Measurements from ENCODE around the gene CHEK1.
"Not testable (repeated sequence)": the region's sequence is repeated elsewhere in the genome, so short reads cannot be mapped to it uniquely, and the experiment has no call there.

Gene CHEK1

DNA sequence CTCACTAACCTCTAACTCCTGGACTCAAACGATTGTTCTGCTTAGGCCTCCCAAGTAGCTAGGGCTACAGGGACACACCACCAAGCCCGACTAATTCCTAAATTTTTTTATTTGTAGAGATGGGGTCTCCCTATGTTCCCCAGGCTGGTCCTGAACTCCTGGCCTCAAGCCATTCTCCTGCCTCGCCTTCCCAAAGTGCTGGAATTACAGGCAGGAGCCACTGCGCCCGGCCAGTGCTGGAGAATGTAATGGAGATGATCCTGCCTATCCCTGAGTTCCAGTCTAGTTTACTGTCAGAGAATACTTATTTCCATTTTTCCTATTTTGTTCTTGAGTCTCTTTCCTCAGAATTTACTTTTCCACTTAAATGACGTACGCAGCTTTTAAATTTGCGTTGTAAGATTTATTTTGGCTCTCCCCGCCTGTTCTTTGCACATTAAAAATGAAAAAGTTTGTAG lies at the start of gene CHEK1:
Gene CHEK1, plus strand, starts transcription at position 408 of the 458 bp plus-strand sequence. CDS start 1,606 bp downstream, outside the sequence.
- no peak for DNase-seq (ENCODE audit: low read depth in 2 of 2)

- not testable (repeated sequence) for DNase-seq (ENCODE audit: low read depth in 2 of 2)
These were observed 47.8 kb upstream of the CHEK1 start for GRCh38 chr11:125577181-125577580.

- DNase-seq (ENCODE audit: low read depth in 2 of 2) = no peak
These were observed 46.2 kb upstream of the CHEK1 start for GRCh38 chr11:125578783-125579182.

- DNase-seq (ENCODE audit: low read depth in 2 of 2) = no peak
These were observed 45.2 kb upstream of the CHEK1 start for GRCh38 chr11:125579811-125580210.

GRCh38 chr11:125583496-125583895 lies 41.5 kb upstream of the CHEK1 start:
- no peak for DNase-seq (ENCODE audit: low read depth in 2 of 2)

GRCh38 chr11:125585487-125585886 lies 39.5 kb upstream of the CHEK1 start:
- DNase-seq (ENCODE audit: low read depth in 2 of 2) = no peak

GRCh38 chr11:125586623-125587022 lies 38.3 kb upstream of the CHEK1 start:
- DNase-seq (ENCODE audit: low read depth in 2 of 2) = no peak

GRCh38 chr11:125587480-125587879 lies 37.5 kb upstream of the CHEK1 start:
- DNase-seq (ENCODE audit: low read depth in 2 of 2) = no peak

- DNase-seq (ENCODE audit: low read depth in 2 of 2) = no peak
These were observed 36.5 kb upstream of the CHEK1 start for GRCh38 chr11:125588505-125588904.

- DNase-seq (ENCODE audit: low read depth in 2 of 2) = peak; percentile 10 to 16
These were observed 33.2 kb upstream of the CHEK1 start for GRCh38 chr11:125591649-125592304.

GRCh38 chr11:125592305-125593113 lies 32.5 kb upstream of the CHEK1 start, which contains the start of gene STT3A:
TSS of gene STT3A (plus strand) at chr11:125592852. CDS start at chr11:125595916, 3,064 bp downstream.
- peak; percentile 93 to 96 for DNase-seq (ENCODE audit: low read depth in 2 of 2)

DNA sequence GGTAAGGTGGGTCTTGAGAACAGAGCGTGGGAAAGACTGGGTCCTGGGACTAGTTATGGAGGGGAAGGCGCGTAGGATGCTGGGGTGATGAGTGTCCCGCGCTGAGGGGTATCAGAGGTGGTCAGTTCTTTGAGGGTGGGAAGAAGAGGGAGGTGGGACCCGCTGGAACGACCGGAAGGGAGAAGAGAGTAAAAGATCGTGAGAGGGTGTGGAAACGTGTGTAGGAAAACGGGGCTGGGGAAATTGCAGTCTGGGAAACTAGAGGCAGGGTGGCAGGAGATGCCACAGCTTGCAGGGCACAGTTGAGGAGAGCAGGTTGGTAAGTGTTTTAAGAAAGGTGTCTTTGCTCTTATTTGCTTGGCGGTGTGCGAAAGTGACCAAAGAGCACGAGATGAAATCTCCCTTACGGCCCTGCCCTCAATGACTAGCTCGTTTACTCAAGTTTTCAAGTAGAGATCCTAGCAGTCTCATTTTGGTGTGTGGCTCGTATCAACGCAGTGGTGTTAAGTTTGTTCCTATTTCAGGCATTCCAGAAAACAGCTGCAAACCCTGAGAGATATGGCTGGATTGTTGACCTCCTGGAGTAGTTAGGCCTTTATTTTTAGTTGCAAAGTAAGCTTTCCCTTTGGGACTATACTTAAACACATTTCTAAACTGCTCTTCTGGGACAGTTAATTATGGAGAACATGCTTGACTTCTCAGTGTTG lies 31.7 kb upstream of the CHEK1 start:
- peak in 1 of 2 donors; percentile 6 for DNase-seq (ENCODE audit: low read depth in 2 of 2)

GRCh38 chr11:125594958-125595357 lies 30.0 kb upstream of the CHEK1 start:
- DNase-seq (ENCODE audit: low read depth in 2 of 2) = no peak

DNA sequence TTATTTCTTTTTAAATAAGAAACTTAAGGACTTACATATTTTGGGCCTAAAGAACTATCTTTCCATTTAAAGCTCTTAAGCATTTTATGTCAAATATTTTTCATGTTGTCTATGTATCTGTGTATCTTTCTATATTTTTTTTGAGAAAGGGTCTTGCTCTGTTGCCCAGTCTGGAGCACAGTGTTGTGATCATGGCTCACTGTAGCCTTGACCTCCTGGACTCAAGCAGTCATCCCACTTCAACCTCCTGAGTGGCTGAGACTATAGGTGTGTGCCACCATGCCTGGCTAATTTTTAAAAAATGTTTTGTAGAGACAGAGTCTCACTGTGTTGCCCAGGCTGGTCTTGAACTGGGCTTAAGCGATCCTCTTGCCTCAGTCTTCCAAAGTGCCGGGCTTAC lies 24.3 kb upstream of the CHEK1 start:
- DNase-seq (ENCODE audit: low read depth in 2 of 2) = no peak

DNA sequence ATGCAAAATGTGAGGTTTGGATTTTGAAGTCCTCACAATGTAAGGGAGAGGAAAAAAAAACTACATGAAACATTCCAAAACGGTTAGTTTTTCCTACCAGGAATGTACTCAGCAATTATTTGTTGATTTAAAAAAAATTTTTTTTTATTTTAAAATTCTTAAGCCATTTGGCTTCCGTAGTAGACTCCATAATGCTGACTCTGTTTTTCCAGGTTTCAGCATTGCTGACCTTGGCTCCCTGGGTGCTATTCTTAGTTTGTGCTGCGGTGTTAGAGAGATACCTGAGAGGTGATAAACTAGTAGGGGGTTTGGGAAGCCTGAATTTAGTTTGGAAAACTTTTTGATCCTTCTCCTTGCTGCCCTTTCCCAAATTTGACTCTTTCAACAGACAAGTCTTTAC lies 21.8 kb upstream of the CHEK1 start:
- no peak for DNase-seq (ENCODE audit: low read depth in 2 of 2)

GRCh38 chr11:125605417-125605816 lies 19.5 kb upstream of the CHEK1 start:
- DNase-seq (ENCODE audit: low read depth in 2 of 2) = no peak

- DNase-seq (ENCODE audit: low read depth in 2 of 2) = no peak
These were observed 15.4 kb upstream of the CHEK1 start for GRCh38 chr11:125609545-125609944.

DNA sequence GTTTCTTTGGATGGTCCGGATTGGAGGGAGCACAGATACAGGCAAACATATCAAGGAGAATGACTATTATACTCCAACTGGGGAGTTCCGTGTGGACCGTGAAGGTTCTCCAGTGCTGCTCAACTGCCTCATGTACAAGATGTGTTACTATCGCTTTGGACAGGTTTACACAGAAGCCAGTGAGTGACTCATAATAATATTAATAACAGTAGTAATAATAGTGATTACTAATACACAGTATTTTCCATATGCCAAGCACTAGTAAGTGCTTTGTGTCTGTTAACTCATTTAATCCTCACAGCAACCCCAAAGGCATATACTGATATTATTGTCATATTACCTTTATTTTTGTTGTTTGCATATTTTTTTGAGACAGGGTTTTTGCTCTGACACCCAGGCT lies 6.6 kb upstream of the CHEK1 start:
- DNase-seq (ENCODE audit: low read depth in 2 of 2) = no peak

- no peak for DNase-seq (ENCODE audit: low read depth in 2 of 2)
These were observed 3.0 kb upstream of the CHEK1 start for GRCh38 chr11:125621995-125622394.

- no peak for DNase-seq (ENCODE audit: low read depth in 2 of 2)
These were observed 1.9 kb upstream of the CHEK1 start for GRCh38 chr11:125623064-125623463.

DNA sequence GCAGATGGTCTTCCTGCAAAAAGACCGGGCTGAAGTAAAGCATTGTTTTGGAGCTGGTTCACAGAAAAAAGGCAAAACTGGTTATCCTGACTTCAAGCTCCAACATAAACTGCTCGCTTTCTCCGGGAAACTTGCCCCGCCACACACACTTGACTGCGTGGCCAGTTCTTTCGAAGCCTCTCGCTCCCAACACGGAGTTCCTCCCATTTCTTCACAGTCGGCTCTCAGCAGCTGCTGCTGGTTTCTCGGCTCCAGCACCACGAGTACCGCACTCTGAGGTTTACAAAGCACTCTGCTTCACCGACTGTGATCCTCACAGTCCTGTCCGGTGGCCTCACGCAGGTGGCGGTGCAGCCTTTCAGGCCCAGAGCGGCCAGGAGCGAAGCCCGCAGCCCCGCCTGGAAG lies 264 bp downstream of the CHEK1 start:
- DNase-seq (ENCODE audit: low read depth in 2 of 2) = no peak

DNA sequence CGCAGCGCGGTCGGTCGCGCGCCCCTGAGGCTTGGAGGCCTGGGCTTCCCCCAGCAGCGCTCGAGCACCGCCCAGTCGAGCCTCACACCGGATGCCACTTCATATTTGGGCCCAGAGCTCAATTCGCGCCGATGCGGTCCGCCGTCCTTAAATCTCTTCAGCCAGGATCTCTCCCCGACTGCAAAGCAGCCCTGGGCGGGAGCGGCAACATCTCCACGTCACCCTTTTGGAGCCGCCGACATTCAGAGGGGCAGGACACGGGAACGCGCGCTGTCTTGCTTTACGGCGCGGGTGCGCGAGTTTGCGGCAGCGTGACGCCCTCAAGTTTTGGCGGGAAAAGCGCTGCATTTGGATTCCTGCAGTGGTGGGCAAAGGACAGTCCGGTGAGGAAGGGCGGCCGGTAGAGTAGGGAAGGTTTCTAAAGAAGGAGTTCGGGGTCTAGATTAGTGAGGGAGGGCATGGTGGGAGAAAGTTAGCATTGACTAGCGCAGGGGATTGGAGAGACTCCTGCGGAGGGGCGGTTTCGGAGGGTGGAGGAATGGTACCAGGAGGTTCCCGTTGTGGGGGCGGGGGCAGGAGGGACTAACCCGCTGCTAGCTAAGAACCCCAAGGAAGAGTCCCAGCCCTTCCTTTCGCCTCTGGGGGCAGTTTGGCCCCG lies 796 bp downstream of the CHEK1 start:
- DNase-seq (ENCODE audit: low read depth in 2 of 2) = peak; percentile 79 to 81
